DMS79 treated with DMSO at 0.1 percent for 48 hours (cell line): Measurements from ENCODE around the gene CYTH4.
"Not testable (repeated sequence)": the region's sequence is repeated elsewhere in the genome, so short reads cannot be mapped to it uniquely, and the experiment has no call there.

Experiments used
- DNase-seq: peaks from one replicate; lab custom pipeline; 2025; lab: John Stamatoyannopoulos, UW

CYTH4 gene

DNA sequence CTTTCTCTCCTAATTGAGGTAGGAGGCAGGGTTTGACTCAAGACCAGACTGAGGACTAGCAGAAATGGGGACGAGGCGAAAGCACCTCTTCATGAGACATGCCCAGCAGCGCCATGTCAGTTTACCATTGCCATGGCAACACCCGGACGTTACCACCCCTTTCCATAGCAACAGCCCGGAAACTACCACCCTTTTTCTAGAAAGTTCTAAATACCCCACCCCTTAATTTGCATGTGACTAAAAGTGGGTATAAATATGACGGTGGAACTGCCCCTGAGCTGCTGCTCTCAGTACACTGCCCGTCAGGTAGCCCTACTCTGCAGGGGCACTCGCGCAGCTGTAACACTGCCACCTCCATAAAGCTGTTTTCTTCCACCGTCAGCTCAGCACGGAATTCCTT is 32.3 kb upstream of the CYTH4 start:
- no peak for DNase-seq

DNA sequence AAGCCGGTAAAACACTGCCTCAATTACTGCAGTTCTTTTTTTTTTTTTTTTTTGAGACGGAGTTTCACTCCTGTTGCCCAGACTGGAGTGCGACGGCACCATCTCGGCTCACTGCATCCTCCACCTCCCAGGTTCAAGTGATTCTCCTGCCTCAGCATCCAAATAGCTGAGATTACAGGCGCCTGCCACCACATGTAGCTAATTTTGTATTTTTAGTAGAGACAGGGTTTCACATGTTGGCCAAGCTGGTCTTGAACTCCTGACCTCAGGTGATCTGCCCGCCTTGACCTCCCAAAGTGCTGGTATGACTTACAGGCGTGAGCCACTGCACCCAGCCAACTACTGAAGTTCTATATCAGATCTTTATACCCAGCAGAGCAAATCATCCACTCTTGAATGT is 30.5 kb upstream of the CYTH4 start:
- DNase-seq, result not testable (repeated sequence)

DNA sequence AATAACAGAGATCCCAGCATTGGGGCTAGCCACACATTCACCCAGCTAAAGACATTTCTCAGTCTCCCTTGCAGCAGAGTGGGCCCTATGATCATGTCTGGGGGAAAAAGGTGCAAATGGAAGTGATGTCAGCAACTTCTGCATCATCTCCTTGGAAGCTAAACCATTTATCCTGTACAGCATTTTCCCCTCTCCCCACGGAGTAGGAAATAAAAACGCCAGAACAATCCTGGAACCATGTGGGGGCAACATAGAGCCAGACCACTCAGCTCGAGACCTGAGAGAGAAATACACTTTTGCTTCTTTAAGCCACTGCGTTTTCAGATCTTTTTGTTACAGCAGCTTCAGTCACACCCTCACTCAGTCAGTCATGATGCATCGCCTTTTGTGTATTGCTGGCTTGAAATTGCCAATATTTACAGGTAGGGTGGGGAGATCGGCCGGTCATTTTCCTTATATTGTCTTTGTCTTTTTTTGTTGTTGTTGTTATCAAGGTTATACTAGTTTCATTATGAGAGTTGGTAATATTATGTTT is 29.1 kb upstream of the CYTH4 start:
- no peak for DNase-seq

- no peak for DNase-seq
These were observed 28.0 kb upstream of the CYTH4 start for GRCh38 chr22:37254209-37254866.

DNA sequence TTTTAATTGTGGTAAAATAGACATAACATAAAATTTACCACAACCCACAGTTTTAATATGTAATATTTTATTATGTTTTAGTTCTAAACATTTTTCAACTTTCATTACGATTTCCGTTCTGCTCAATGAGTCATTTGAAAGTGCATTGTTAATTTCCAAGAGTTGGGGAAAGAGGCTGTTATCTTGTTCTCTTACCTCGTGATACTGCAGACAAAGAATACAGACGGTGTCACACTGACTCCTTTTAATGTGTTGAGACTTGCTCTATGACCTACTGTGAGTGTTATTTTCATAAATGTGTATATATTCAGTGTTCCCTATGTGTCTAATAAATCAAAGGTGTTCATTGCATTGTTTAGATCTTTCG is 27.5 kb upstream of the CYTH4 start:
- DNase-seq, result no peak

GRCh38 chr22:37255558-37256006 is 26.7 kb upstream of the CYTH4 start:
- no peak for DNase-seq

- no peak for DNase-seq
These were observed 26.1 kb upstream of the CYTH4 start for GRCh38 chr22:37256075-37256726.

DNA sequence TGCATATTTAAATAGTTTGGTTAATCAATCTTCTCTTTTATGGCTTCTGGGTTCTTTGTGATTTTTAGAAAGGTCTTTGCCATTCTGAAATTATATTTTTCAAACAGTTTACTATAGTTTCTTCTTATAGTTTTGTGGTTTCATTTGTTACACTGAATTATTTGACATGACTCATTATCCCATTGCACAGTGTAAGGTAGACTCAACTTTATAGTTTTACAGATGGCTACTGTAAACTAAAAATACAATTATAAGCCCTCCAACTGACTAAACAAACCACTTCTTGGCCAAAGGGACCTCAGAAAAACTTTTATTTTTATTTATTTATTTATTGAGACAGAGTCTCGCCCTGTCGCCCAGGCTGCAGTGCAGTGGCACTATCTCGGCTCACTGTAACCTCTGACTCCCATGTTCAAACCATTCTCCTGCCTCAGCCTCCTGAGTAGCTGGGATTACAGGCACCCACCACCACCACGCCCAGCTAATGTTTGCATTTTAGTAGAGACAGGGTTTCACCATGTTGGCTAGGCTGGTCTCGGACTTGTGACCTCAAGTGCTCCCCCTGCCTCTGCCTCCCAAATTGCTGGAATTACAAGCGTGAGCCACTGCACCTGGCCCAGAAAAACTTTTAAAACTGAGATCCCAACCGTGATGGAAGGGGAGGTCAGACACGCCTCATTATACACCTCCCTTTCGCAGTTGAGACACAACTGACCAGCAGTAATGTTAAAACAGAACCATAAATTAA is 24.1 kb upstream of the CYTH4 start:
- no peak for DNase-seq

GRCh38 chr22:37258753-37259401 is 23.4 kb upstream of the CYTH4 start:
- DNase-seq, result no peak

DNA sequence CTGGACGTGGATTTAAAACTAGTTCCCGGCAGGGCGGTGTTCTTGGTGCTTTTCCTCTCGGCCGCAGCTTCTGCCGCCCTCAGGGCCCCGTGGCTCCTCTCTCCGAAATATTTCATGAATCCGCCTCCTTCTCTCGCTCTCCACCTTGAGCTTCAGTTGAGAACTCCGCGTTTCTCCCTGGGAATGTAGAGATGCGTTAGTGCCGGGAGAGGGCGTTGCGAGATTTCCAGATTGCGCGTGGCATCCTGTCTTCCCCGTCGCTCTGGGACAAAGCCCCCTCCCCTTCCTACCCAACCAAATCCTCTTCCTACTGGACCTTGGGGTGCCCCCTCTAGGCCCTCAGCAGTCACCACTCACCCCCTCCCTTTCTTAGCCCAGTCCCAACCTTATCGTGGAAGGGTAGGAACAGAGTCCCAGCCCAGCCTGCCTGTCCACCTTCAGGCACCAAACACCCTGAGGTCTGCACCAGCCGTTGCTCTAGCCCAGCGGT is 22.7 kb upstream of the CYTH4 start:
- no peak for DNase-seq

DNA sequence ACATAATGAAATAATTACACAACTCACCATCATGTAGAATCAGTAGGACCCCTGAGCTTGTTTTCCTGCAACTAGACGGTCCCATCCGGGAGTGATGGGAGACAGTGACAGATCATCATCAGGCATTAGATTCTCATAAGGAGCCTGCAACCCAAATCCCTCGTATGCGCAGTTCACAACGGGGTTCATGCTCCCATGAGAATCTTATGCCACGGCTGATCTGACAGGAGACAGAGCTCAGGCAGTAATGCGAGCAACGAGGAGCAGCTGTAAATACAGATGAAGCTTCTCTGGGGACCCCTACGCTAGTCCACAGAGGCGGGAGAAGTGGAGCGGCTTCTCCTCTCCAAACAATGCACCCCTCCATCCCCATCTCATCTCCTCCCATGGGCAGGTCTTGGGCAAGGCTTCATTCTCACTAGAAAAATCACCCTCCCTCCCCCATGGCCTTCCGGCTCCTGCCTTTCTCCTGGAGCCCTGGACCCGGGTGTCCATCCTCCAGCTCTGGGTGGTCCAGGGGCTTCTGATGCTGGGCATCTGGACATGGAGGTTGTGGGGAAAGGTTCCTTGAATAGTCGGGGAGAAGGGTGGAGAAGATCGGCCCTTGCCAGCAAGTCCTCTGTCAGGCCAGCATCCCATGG is 22.0 kb upstream of the CYTH4 start:
- DNase-seq, result no peak

DNA sequence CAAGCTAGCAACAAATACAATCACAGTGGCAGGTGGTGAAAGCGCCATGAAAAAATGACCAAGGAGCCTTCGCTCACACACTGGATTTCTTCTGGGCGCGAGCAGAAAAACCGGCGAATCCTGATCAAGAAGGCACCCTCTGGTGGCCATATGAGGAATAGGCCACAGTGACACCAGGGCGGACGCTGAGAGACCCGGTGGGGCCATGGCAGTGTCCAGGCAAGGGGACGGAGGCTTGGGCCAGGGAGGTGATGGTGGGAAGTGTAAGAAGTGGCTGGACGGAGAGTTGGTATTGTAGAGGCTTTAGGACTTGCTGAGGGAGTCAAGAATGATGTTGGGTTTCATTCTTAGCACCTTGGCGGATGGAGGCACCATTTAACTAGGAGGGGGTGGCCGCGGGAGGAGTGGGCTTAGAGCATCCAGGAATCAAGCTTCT is 21.4 kb upstream of the CYTH4 start:
- no peak for DNase-seq

DNA sequence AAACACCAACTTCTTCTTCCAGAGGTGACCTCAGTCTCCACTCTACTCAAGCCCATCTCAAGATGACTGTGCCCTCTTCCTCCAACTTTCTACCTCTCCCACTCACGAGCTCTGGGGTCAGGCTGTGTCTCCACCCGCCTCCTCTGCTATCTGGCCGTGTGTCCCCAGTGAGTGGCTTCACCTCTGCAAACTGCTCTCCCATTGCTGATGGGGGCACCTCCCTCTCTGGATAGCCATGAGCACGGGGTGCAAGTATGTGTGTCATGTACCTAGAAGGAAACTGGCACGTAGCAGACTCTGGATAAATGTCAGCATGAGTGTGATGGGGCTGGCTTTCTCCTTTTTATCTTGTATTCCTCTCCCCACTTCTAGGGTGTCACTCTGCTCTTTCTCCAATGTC is 20.0 kb upstream of the CYTH4 start:
- DNase-seq, result no peak

GRCh38 chr22:37263966-37264887 is 18.1 kb upstream of the CYTH4 start:
- no peak for DNase-seq

GRCh38 chr22:37266581-37267134 is 15.7 kb upstream of the CYTH4 start:
- no peak for DNase-seq

GRCh38 chr22:37267135-37267587 is 15.1 kb upstream of the CYTH4 start:
- no peak for DNase-seq

DNA sequence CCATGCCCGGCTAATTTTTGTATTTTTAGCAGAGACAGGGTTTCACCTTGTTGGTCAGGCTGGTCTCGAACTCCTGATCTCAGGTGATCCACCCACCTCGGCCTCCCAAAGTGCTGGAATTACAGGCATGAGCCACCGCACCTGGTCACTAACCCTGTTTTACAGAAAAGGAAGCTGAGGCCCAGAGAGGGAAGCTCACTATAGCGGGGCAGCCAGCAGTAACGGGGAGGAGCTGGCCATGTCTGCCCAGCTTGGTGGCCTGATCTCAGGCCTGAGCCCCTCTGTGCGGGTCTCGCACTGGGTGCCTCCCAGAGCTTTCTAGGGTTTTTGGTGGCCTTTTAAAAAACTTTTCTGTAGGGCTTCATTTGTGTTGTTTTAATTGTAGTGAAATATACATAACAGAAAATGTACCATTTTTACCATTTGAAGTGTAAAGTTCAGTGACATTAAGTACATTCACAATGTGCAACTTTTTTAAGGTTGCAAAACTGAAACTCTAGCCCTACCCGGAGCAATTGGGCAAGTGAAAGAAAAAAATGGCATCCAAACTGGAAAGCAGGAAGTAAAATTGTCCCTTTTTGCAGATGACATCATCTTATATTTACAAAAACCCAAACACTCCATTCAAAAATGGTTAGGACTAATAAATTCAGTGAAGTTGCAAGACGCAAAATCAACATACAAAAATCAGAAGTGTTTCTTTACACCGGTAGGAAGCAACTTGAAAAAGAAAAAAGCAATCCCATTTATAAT is 14.5 kb upstream of the CYTH4 start:
- no peak for DNase-seq

DNA sequence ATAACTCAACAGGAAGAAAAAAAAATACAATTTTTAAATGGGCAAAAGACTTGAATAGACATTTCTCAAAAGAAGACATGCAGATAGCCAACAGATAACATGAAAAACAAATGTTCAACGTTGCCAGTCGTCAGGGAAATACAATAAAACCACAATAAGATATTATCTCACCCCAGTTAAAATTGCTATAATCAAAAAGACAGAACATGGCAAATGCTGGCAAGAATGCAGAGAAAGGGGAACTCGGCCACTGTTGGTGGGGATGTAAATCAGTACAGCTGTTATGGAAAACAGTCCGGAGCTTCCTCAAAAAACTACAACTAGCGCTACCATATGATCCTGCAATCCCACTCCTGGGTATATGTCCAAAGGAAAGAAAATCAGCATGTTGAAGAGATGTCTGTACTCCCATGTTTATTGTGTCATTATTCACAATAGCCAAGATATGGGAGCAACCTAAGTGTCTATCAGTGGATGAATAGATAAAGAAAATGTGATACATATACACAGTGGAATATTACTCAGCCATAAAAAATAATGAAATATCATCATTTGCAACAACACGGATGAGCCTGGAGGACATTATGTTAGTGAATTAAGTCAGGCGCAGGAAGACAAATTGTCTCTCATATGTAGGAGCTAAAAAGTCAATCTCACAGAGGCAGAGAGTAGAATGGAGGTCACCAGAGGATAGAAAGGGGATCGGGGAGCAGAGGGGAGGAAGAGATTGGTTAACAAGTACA is 12.2 kb upstream of the CYTH4 start:
- no peak for DNase-seq
